HEK293 (cell line): Measurements from ENCODE around the gene EMB.
"Not testable (repeated sequence)": the region's sequence is repeated elsewhere in the genome, so short reads cannot be mapped to it uniquely, and the experiment has no call there.

ENCODE experiments used
- CTCF ChIP-seq: fragments of 450-650 bp; formaldehyde crosslinking; IDR thresholded peaks from 2 replicates; pipeline ENCODE4 v1.5.1; 2016; ENCODE audit warnings: missing biosample characterization, missing genetic modification characterization
- KLF10 ChIP-seq: fragments of 450-650 bp; IDR thresholded peaks from 2 replicates; pipeline ENCODE4 v1.5.1; 2018; ENCODE audit warnings: missing biosample characterization, mild to moderate bottlenecking, missing genetic modification characterization
- OSR2 ChIP-seq: fragments of 450-650 bp; formaldehyde crosslinking; IDR thresholded peaks from 2 replicates; pipeline ENCODE4 v1.5.1; 2016; ENCODE audit warnings: missing biosample characterization, missing genetic modification characterization
- ZNF707 ChIP-seq: fragments of 450-650 bp; formaldehyde crosslinking; IDR thresholded peaks from 2 replicates; pipeline ENCODE4 v1.5.1; 2016; ENCODE audit warnings: missing biosample characterization, missing genetic modification characterization
- TF ChIP-seq, protein P1 (sequence below): fragments of 450-650 bp; formaldehyde crosslinking; IDR thresholded peaks from 2 replicates; pipeline ENCODE4 v1.5.1; 2016; ENCODE audit warnings: missing biosample characterization, missing genetic modification characterization

DNA sequence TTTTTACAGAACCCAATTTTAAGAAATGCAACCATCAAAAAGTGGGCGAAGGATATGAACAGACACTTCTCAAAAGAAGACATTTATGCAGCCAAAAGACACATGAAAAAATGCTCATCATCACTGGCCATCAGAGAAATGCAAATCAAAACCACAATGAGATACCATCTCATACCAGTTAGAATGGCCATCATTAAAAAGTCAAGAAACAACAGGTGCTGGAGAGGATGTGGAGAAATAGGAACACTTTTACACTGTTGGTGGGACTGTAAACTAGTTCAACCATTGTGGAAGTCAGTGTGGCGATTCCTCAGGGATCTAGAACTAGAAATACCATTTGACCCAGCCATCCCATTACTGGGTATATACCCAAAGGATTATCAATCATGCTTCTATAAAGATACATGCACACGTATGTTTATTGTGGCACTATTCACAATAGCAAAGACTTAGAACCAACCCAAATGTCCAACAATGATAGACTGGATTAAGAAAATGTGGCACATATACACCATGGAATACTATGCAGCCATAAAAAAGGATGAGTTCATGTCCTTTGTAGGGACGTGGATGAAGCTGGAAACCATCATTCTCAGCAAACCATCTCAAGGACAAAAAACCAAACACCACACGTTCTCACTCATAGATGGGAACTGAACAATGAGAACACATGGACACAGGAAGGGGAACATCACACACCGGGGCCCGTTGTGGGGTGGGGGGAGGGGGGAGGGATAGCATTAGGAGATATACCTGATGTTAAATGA is 19.7 kb downstream of the EMB start:
- TF ChIP-seq, protein P1, sequence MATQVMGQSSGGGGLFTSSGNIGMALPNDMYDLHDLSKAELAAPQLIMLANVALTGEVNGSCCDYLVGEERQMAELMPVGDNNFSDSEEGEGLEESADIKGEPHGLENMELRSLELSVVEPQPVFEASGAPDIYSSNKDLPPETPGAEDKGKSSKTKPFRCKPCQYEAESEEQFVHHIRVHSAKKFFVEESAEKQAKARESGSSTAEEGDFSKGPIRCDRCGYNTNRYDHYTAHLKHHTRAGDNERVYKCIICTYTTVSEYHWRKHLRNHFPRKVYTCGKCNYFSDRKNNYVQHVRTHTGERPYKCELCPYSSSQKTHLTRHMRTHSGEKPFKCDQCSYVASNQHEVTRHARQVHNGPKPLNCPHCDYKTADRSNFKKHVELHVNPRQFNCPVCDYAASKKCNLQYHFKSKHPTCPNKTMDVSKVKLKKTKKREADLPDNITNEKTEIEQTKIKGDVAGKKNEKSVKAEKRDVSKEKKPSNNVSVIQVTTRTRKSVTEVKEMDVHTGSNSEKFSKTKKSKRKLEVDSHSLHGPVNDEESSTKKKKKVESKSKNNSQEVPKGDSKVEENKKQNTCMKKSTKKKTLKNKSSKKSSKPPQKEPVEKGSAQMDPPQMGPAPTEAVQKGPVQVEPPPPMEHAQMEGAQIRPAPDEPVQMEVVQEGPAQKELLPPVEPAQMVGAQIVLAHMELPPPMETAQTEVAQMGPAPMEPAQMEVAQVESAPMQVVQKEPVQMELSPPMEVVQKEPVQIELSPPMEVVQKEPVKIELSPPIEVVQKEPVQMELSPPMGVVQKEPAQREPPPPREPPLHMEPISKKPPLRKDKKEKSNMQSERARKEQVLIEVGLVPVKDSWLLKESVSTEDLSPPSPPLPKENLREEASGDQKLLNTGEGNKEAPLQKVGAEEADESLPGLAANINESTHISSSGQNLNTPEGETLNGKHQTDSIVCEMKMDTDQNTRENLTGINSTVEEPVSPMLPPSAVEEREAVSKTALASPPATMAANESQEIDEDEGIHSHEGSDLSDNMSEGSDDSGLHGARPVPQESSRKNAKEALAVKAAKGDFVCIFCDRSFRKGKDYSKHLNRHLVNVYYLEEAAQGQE, result not testable (repeated sequence)
- TF ChIP-seq KLF10, CTCF, OSR2, ZNF707 (tag by site-specific recombination): not testable (repeated sequence)
